ENCODE data around the gene FOXO1.

FOXO1 gene

DNA sequence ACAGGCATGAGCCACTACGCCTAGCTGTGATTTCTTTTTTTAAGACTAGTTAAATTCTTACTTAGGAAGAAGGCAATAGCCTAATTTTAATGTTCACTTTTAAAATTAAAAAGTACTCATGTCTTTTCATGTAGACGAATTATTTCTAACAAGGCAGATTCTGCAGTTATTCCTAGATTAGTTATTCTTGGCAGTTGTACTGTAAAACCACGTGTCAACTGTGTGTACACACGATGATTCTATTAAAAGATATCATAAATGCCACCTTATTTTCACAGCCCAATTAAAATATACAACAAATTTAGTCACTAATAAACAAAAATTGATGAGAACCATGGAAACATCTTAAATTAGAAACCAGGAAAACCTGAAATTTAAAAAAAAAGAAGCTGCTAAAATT lies 10.6 kb upstream of the FOXO1 start:
- TF ChIP-seq, protein P1, sequence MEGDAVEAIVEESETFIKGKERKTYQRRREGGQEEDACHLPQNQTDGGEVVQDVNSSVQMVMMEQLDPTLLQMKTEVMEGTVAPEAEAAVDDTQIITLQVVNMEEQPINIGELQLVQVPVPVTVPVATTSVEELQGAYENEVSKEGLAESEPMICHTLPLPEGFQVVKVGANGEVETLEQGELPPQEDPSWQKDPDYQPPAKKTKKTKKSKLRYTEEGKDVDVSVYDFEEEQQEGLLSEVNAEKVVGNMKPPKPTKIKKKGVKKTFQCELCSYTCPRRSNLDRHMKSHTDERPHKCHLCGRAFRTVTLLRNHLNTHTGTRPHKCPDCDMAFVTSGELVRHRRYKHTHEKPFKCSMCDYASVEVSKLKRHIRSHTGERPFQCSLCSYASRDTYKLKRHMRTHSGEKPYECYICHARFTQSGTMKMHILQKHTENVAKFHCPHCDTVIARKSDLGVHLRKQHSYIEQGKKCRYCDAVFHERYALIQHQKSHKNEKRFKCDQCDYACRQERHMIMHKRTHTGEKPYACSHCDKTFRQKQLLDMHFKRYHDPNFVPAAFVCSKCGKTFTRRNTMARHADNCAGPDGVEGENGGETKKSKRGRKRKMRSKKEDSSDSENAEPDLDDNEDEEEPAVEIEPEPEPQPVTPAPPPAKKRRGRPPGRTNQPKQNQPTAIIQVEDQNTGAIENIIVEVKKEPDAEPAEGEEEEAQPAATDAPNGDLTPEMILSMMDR (IDR thresholded peaks at IDR 0.05; ENCODE audit: low read depth, low read length), result no peak
- no peak overlapping the region for H3K27ac ChIP-seq
- H3K36me3 ChIP-seq, result no peaks in the 10 kb centered on the region
- no peak for DNase-seq
- no peaks in the 10 kb centered on the region for H3K9me3 ChIP-seq (ENCODE audit: severe bottlenecking)
- H3K27me3 ChIP-seq (ENCODE audit: insufficient read depth, low read depth, severe bottlenecking), result no peaks in the 10 kb centered on the region
- H3K4me3 ChIP-seq (ENCODE audit: low read depth, low read length), result no peak overlapping the region

DNA sequence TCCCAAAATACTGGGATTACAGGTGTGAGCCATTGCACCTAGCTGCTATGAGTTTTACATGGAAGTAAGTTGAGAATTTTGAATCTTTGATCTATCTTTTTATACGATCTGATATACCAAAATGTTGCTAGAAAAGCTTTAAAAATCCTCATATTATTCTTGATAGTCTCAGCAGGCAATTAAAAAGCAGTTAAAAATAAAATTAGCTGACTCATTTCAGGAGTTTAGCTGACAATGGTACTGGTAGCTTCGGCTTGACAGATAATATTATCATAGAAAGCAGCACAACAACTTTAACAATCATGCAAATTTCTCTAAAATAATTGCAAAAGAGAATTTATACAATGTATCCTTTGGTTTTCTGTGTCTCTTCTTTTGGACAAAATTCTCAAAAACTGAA lies 9.6 kb upstream of the FOXO1 start:
- no peak for DNase-seq
- H3K27me3 ChIP-seq (ENCODE audit: insufficient read depth, low read depth, severe bottlenecking), result no peaks in the 10 kb centered on the region
- no peak overlapping the region for H3K4me3 ChIP-seq (ENCODE audit: low read depth, low read length)
- no peak overlapping the region for H3K27ac ChIP-seq
- no peaks in the 10 kb centered on the region for H3K36me3 ChIP-seq
- TF ChIP-seq, protein P1 (IDR thresholded peaks at IDR 0.05; ENCODE audit: low read depth, low read length), result no peak
- no peaks in the 10 kb centered on the region for H3K9me3 ChIP-seq (ENCODE audit: severe bottlenecking)

DNA sequence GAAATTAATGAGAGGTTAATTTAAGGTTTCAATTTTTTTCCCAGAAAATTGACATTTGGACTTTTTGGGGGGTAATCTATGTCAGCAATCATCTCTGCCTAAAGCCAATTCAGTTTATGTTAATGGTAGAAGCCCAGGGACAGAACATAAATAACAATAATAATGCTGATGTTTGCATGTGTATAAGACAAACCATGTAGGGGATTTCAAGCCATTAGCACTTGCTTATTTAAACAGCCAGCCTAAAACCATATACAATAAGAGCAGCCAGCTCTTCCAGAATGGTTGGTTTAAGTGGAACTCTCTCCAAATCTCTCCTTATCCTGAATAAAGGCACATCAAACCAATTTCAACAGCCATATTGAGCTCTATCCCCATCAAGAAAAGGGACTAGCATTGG lies 7.0 kb upstream of the FOXO1 start:
- TF ChIP-seq, protein P1 (IDR thresholded peaks at IDR 0.05; ENCODE audit: low read depth, low read length), result no peak
- Histone ChIP-seq H3K27ac (no peak overlapping the region), H3K9me3 (ENCODE audit: severe bottlenecking) (no peaks in the 10 kb centered on the region), H3K4me3 (ENCODE audit: low read depth, low read length) (no peak overlapping the region), H3K36me3 (no peaks in the 10 kb centered on the region), H3K27me3 (ENCODE audit: insufficient read depth, low read depth, severe bottlenecking) (no peaks in the 10 kb centered on the region)
- no peak for DNase-seq

DNA sequence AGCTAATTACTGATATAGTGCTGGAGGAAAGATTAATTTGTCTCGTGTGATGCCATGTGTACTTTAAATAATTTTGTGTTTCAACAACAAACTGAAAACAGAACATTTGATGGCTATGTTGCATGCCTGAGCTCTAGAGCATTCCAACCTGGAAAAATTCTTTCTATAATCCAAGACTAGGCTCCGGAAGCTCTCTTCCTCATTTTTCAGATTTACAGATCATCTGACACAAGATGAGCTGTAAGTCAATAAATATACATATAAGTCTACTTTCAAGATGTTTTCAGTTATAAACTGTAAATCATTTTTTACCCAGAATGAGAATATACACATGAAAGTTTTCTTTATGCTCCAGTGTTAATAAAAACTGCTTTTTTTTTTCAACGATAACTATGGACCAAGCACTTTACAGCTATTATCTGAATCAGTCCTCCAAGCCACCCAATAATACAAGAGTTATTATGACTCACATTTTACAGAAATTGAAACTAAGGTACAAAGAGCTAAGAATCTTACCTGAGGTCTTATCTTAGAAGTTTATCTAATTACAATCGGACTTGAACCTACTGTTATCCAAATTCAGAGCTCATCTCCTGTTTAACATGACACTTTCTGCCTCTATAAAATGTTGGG lies 6.4 kb upstream of the FOXO1 start:
- Histone ChIP-seq H3K4me3 (ENCODE audit: low read depth, low read length) (no peak overlapping the region), H3K27me3 (ENCODE audit: insufficient read depth, low read depth, severe bottlenecking) (no peaks in the 10 kb centered on the region), H3K27ac (no peak overlapping the region), H3K9me3 (ENCODE audit: severe bottlenecking) (no peaks in the 10 kb centered on the region), H3K36me3 (no peaks in the 10 kb centered on the region)
- DNase-seq, result no peak
- TF ChIP-seq, protein P1 (IDR thresholded peaks at IDR 0.05; ENCODE audit: low read depth, low read length), result no peak

DNA sequence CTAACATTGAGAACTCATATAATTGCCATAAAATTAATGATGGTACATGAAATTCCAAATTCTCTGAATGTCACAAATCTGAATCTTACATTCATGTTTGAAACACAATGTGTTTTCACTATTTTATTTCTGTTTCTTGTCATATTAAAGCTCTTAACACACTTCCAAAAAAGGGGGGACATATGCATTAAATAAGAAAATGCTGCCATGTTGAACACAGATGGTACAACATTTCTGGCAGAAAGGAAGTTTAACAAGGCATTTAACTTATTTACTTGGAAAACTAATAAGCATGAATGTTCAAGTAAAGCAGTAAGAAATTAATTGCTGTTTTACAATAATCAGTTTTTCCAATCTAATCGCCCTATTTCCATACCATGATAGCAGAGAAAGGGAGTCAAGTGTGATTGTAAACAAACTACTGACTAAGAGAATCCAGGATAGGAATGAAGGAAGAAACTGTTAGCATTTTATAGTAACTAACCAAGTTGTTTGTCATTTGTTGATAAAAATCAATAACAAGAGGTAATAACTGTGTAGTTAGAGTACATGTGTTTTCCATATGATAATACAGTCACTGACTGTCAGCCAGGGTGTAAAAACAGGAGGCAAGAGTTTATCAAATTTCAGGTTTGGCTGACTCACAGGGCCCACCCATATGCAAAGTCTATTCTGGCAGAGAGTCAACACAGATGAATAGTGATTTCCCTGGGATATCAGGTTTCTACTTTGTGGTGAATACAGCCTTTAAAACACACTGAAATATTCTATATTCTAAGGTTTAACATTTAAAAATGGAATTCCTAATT lies 5.7 kb upstream of the FOXO1 start:
- H3K9me3 ChIP-seq (ENCODE audit: severe bottlenecking), result no peaks in the 10 kb centered on the region
- no peaks in the 10 kb centered on the region for H3K36me3 ChIP-seq
- no peak overlapping the region for H3K27ac ChIP-seq
- no peaks in the 10 kb centered on the region for H3K27me3 ChIP-seq (ENCODE audit: insufficient read depth, low read depth, severe bottlenecking)
- TF ChIP-seq, protein P1 (IDR thresholded peaks at IDR 0.05; ENCODE audit: low read depth, low read length), result no peak
- no peak overlapping the region for H3K4me3 ChIP-seq (ENCODE audit: low read depth, low read length)
- DNase-seq, result no peak
